Neural progenitor cell (in vitro differentiated cells): Measurements from ENCODE around the gene NOS3.
"Not testable (repeated sequence)": the region's sequence is repeated elsewhere in the genome, so short reads cannot be mapped to it uniquely, and the experiment has no call there.

Experiments
- CTCF ChIP-seq: fragments of 200-600 bp; sonication (generic); IDR thresholded peaks from 2 replicates; pipeline ENCODE4 v1.5.1; 2017; ENCODE audit warnings: antibody characterized with exemption, mild to moderate bottlenecking
- EZH2 ChIP-seq: fragments of 200-600 bp; sonication (generic); IDR thresholded peaks from 2 replicates; pipeline ENCODE4 v1.6.1; 2017; ENCODE audit warnings: antibody characterized with exemption, mild to moderate bottlenecking, moderate library complexity

GRCh38 chr7:151026771-151027727 is 36.2 kb downstream of the NOS3 start:
- TF ChIP-seq EZH2, CTCF: not testable (repeated sequence)
